GM12878 (cell line): ENCODE results near the gene HIVEP1.

Source experiments
- KAT2A ChIP-seq: conservative IDR thresholded peaks from 2 replicates; pipeline ENCODE4 v1.6.1; 2011; ENCODE audit warnings: low read depth, low read length; ENCODE audit not compliant: control insufficient read depth
- RAD21 ChIP-seq: IDR thresholded peaks from 2 replicates; pipeline ENCODE4 v1.6.1; 2011; ENCODE audit warnings: mild to moderate bottlenecking, low read depth, low read length, moderate library complexity; ENCODE audit not compliant: insufficient read depth

DNA sequence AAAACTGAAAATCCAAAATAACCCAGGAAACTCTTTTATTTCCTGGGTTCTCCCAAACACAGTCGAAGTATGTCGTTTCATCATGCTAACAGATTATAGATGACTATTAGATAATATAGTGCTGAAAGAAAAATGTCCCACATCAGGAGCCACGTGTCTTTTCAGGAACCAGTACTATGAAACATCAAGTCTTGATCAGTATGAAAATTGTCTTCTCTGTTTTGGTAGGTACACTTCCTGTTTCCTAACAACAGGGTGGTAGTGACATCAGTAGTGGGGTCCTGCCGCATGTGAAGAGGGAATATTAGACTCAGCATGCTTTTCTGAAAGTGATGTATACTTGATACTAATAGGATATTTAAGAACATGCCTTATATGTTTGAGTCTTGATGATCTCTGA is 136.7 kb downstream of the HIVEP1 start:
- TF ChIP-seq RAD21 = no peak
- no peak for TF ChIP-seq KAT2A
